Fibroblast of gingiva (primary cell): ENCODE measurements around the gene ATP4A.
"Not testable (repeated sequence)": the region's sequence is repeated elsewhere in the genome, so short reads cannot be mapped to it uniquely, and the experiment has no call there.

Experiments used
- DNase-seq: peaks from one replicate; pipeline ENCODE4 v3.0.0-alpha.2; 2011; ENCODE audit warnings: low read depth

The ATP4A gene

DNA sequence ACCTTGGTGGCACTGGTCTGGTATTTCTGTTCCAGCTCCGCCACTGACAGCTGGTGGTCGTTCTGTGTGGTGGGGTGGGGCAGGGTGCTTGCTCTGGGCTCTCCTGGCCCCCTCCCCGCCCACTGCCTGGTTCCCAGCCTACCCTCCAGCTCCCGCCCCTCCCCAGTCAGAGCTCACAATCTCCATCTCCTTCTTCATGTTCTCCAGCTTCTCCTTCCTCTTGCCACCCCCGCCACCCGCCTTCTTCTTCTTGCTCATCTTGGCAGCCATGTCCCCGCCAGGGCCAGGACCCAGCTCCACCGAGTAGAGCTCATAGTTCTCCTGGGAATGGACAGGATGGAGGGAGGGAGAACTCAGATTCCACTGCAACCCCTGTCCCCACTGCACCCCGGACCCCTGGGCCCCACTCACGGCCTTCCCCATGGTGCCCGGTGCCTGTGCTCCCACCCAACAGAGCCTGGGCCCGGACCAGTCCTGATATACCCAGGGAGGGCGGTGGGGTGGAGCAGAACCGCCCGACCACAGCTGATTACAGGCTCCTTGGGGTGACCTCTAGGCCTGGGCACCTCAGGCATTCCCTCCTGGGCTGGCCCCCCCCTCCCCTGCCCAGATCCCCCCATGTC is at the start of gene ATP4A:
TSS of gene ATP4A (minus strand) at position 452 of the 623 bp plus-strand sequence. CDS start at position 423, 29 bp downstream.
- no peak for DNase-seq

- DNase-seq = peak; percentile 86
Measured at GRCh38 chr19:35612559-35613321, 49.3 kb upstream of the ATP4A start, which contains the start of gene HAUS5. Gene HAUS5 (plus strand): TSS chr19:35612735. CDS start chr19:35612795, 60 bp downstream.

GRCh38 chr19:35612224-35612558 is 48.7 kb upstream of the ATP4A start:
- DNase-seq = no peak

GRCh38 chr19:35609851-35610353 is 46.4 kb upstream of the ATP4A start:
- no peak for DNase-seq

DNA sequence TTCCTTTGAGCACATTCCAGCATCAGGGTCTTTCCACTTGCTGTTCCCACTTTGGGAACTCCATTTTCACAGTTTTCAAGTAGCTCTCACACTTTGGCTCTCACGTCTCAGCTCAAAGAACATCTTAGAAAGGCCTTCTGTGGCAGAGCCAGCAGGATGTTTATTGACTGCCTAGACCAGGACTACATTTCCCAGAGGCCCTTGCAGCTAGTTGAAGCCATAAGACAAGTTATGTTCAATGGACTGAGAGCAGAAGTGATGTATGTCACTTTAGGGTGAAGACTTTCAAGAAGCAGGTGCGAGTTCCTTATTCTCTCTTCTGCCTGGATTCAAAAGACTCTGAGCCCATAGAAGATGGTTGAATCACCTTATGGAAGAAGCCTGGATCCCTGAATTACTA is 44.8 kb upstream of the ATP4A start:
- DNase-seq = no peak

- no peak for DNase-seq
Measured at GRCh38 chr19:35607661-35608060, 44.2 kb upstream of the ATP4A start.

GRCh38 chr19:35607170-35607569 is 43.7 kb upstream of the ATP4A start:
- DNase-seq = not testable (repeated sequence)

GRCh38 chr19:35604436-35604835 is 41.0 kb upstream of the ATP4A start:
- DNase-seq = not testable (repeated sequence)

DNA sequence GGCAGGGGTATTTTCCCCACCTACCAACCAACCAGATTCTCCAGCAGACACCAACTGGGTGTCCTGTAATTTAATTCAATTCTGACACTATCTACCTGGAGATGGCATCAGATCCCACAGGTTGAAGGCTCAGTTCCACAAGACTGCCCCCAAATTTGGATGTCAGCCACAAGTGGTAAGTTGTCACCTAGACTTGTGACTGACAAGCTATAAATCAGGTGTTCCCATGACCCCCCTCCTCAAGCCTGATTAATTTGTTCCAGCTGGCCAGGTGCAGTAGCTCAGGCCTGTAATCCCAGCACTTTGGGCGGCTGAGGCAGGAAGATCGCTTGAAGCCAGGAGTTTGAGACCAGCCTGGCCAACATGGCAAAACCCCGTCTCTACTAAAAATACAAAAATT is 38.5 kb upstream of the ATP4A start:
- no peak for DNase-seq

- DNase-seq = no peak
Measured at GRCh38 chr19:35596366-35596999, 33.0 kb upstream of the ATP4A start.

DNA sequence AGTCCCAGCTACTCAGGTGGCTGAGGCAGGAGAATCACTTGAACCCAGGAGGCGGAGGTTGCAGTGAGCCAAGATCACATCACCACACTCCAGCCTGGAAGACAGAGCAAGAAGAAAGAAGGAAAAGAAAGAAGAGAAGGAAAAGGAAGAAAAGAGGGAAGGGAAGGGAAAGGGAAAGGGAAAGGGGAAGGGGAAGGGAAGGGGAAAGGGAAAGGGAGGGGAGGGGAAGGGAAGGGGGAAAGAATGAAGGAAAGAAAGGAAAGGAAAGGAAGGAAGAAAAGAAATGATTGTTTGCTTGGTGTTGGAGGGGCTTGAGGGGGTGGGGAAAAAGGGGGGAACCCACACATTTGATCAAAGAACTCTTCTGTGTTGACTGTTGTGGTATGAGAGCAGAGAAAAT is 32.5 kb upstream of the ATP4A start:
- no peak for DNase-seq

- not testable (repeated sequence) for DNase-seq
Measured at GRCh38 chr19:35595026-35595425, 31.6 kb upstream of the ATP4A start.

- DNase-seq = no peak
Measured at GRCh38 chr19:35592226-35592625, 28.8 kb upstream of the ATP4A start.

GRCh38 chr19:35590875-35591274 is 27.4 kb upstream of the ATP4A start:
- DNase-seq = no peak

GRCh38 chr19:35587321-35587720 is 23.9 kb upstream of the ATP4A start:
- no peak for DNase-seq

GRCh38 chr19:35585848-35586247 is 22.4 kb upstream of the ATP4A start, which contains the start of gene PMIS2:
Gene PMIS2 (plus strand): TSS chr19:35586173. CDS start chr19:35586260, 87 bp downstream.
- DNase-seq = no peak

DNA sequence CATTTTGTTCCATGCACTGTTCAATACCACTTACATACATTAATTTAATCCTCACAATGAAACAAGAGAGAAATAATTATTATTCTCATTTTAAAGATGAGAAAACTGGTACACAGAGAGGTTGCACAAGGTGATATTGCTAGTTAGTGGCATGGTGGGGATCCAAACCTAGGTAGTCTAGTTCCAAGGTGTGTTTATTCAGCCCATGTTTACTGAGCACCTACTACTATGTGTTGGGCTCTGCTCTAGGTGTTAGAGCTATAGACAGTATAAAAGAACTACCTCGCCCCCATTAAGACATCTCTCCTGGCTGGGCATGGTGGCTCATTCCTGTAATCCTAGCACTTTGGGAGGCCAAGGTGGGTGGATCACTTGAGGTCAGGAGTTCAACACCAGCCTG is 19.3 kb upstream of the ATP4A start:
- no peak for DNase-seq

- no peak for DNase-seq
Measured at GRCh38 chr19:35578707-35579106, 15.2 kb upstream of the ATP4A start.

DNA sequence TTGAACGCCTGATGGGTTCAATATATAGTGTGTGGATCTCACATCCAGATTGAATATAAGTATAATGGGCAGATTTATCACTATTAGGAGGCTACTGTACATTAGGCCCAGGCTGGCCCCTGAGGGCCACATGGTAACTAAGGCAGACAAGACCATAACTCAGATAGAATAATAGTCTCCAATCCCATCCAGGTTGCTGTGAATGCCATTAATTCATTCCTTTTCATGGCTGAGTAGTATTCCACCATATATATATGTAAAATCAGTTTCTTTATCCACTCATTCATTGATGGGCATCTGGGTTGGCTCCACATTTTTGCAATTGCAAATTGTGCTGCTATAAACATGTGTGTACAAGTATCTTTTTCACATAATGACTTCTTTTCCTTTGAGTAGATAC is 14.5 kb upstream of the ATP4A start:
- no peak for DNase-seq

DNA sequence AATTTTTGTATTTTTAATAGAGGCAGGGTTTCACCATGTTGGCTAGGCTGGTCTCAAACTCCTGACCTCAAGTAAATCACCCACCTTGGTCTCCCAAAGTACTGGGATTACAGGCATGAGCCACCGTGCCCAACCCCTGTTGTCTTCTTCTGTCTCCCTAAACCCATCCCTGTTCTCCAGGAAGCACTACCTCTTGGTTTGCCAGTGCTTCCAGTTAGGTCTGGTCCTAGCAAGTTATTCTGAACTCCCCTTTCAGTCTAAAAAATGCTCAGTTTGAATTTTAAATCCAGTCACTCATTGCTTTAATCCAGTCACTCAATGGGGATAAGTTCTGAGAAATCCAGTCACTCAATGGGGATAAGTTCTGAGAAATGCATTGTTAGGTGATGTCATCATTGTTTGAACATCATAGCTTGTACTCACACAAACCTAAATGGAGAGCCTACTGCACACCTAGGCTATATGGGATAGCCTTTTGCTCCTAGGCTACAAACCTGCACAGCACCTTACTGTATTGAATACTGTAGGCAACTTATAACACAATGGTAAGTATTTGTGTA is 8.0 kb upstream of the ATP4A start:
- DNase-seq = no peak

DNA sequence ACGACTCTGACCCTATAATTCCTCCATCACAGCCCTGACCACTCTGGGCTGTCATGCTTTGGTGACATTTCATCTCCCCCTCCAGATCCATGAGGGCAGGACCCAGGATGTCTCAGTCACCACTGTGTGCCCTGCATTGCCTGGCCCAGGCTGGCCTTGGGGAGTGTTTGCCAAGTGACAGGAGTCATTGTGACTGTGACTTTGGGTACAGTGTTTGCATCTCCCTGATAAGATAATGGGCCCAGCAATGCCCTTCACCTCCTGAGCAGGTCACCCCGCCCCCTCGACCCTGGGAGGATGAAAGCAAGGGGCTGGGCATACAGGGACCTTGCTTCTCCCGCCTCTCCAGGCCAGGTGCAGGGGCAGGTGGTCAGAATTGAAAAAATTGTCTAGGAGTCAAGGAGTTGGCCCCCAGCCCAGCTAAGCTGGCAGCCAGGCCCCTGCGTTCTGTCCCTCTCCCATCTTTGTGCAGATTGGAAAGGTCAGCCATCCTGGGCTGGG is 5.9 kb upstream of the ATP4A start:
- no peak for DNase-seq

DNA sequence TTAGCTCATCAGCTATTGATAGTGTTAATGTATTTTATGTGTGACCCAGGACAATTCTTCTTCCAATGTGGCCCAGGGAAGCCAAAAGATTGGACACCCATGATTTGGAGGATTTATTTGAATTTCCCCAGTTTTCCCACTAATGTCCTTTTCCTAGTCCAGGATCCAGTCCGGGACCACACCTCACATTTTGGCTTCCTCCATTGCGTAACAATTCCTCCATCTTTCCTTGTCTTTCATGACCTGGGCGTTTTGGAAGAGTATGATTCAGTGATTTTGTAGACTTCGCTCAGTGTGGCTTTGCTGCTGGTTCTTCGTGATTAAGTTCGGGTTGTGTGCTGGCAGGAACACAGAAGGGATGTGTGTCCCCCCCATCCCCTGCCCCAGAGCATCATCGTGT is 3.3 kb upstream of the ATP4A start:
- no peak for DNase-seq
